Fibroblast of villous mesenchyme (primary cell): ENCODE measurements around the gene SLC17A1. TPM values are rescaled to one million over a fixed set of nuclear protein-coding genes. Genes with fewer than 3 reads are reported as not detected.

Source experiments
- DNase-seq: peaks from one replicate; pipeline ENCODE4 v3.0.0-alpha.2; 2010; ENCODE audit warnings: low read depth
- H3K4me3 ChIP-seq: 2 replicates; pipeline ENCODE4 v1.5.1; 2011; ENCODE audit warnings: low read depth, mild to moderate bottlenecking, low read length
- total RNA-seq: library from RNA; depleted of rRNA; stranded (reverse); fragments of >200 nt; gene quantifications from 2 replicates; pipeline ENCODE4 v1.2.3, GENCODE V29; 2012
- TF ChIP-seq, protein P1 (sequence below): IDR thresholded peaks from 2 replicates; pipeline ENCODE4 v1.5.1; 2012; ENCODE audit warnings: low read depth, mild to moderate bottlenecking, low read length; ENCODE audit not compliant: insufficient read depth

The SLC17A1 gene
- total RNA-seq, 1 donor = not detected

DNA sequence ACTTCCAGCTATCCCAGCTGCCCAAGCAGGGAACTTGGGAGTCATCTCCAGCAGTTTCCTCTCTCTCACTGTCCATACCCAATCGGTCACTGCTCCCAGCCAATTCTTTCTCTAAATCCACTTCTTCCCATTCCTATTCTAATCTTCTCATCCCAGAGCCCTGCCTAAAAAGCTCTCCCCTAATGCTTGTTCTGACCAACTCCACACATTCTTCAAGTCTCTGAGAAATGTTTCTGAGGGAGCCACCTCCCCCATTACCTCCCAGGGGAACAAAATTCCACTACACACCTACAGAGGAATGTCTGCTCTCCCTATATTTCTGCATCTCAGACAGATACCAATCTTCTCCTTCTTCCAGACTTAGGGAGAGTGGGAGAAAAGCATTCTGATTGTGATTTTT, 63.3 kb downstream of the SLC17A1 start:
- TF ChIP-seq, protein P1, sequence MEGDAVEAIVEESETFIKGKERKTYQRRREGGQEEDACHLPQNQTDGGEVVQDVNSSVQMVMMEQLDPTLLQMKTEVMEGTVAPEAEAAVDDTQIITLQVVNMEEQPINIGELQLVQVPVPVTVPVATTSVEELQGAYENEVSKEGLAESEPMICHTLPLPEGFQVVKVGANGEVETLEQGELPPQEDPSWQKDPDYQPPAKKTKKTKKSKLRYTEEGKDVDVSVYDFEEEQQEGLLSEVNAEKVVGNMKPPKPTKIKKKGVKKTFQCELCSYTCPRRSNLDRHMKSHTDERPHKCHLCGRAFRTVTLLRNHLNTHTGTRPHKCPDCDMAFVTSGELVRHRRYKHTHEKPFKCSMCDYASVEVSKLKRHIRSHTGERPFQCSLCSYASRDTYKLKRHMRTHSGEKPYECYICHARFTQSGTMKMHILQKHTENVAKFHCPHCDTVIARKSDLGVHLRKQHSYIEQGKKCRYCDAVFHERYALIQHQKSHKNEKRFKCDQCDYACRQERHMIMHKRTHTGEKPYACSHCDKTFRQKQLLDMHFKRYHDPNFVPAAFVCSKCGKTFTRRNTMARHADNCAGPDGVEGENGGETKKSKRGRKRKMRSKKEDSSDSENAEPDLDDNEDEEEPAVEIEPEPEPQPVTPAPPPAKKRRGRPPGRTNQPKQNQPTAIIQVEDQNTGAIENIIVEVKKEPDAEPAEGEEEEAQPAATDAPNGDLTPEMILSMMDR = no peak
- no peak overlapping the region for H3K4me3 ChIP-seq
- no peak for DNase-seq

DNA sequence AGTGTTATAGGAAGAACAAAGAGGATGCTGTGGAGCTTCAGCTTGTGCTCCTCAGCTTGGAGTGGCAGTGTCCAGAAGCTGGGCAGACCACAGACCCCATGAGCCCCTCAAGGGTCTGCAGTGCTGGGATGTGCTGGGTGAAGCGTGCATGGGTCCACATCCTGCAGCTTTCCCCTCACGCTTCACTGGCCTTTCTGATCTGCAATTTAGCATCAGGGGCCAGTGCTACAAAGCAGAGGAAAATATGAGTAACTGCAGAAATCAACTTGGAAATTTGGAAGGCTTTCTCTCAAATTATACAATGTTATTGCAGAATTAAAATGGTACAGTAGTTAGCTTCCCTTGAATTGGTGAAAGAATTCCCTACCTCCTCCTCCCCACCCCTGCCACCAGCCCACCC, 67.2 kb downstream of the SLC17A1 start:
- no peak for DNase-seq
- H3K4me3 ChIP-seq = no peak overlapping the region
- TF ChIP-seq, protein P1 = no peak

DNA sequence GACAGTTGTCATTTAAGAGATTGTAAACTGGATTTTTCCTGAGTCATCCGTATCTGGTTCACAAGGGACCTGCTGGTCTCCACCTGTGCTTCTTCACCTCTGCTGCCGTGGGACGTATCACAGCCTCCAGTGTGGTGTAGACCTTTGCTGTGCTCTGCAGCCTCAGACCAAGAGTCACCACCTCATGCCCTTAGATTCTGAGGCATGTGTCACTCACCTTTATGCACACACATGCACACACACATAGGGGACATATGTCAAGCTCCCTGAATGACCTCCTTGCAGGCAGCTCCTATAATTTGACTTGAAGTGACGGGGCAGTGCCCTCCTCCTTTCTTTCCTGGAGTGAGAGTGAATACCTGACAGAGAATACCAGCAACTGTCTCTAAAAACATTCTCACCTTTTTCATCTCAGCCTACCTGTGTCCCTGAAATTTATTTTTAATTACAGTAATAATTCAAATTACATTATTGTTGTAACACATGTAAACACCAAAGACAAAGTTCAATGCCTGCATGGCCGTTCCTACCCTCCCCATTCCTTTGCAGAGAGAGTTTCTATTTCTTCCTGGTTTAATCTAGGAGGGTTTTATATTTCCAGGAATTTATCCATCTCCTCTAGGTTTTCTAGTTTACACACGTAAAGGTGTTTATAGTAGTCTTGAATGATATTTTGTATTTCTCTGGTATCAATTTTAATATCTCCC, 73.8 kb downstream of the SLC17A1 start:
- no peak overlapping the region for H3K4me3 ChIP-seq
- TF ChIP-seq, protein P1 = no peak
- no peak for DNase-seq

DNA sequence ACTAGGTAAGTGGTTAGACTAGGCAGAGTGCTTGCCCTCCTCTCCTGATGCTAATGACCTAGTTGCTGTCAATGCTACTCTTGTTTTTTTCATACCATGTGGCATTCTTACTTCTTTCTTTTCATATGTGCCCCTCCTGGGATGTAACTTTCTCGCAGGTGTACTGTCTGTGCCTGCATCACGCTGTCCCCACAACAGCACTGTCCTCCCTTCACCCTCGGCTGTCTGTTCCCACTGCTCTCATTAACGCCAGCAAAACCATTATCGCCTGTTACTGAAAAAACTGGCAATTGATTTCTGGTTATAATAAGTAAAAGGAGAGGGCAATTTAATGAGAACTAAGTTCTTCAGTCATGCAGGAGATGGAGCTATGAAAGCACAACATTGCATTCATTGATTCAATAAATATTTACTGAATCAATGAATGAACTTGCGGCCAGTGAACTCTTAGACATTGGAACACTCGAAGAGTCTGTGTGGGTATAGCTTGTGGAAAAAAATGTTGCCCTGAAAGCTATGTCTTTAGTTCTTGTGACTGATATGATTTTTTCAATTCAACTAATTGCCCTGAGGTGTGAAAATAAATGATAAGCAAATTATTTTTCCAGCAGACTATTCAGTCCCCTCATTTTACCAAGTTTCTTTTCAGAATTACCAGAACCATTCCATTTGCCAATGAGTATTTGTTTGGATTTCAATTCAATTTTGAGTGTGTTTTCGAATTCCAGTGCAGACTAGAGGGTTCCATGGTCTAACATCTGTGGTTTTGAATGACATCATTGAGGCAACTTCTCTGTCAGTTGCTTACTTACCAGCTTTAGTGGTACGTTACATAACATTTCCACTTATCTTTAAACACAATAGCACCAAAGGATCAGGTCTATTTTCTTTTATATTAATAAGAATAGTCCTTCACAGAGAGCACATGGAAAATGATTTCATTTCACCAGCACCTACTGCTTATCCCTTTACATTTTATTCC, 75.2 kb downstream of the SLC17A1 start:
- no peak overlapping the region for H3K4me3 ChIP-seq
- TF ChIP-seq, protein P1 = no peak
- no peak for DNase-seq

DNA sequence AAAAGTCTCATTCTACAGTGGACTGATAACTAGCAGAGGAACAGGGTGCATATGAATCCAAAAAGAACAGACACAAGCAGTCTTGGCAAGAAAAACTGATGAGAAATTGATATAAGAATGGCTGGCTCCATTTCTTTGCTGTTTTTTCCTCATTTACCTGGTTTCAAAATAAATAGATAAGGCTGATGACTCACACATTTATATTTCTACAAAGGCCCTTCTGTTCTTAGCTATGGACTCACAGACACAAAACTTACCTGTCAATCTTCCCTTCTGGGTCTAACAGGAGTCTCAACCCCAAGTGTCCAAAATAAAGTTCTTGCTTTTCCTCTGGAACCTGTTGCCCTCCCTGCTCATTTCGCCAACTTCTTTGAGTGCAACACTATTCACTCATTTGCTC, 76.4 kb downstream of the SLC17A1 start:
- H3K4me3 ChIP-seq = no peak overlapping the region
- TF ChIP-seq, protein P1 = no peak
- no peak for DNase-seq

DNA sequence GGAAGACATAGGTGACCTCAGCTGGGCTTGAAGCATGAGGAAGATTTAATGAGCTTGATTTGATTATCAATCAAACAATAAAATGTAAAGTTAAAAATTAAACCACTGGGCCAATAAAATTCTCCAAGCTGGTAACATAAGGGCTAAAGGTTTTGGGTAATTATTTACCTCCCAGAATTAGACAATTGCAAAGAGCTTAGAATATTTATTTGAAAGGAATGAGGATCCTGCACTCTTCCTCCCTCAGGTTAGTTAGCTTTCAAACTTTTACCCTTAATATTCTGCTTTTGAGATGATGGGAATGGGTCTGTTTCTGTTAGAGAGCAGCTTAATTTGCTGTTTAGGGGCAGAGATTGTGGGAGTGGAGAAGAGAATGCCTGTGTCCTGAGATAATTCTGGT, 77.3 kb downstream of the SLC17A1 start, which contains the start of gene SLC17A4:
Gene SLC17A4, plus strand, starts transcription at position 208 of the 400 bp plus-strand sequence. CDS start 7,221 bp downstream, outside the sequence.
- TF ChIP-seq, protein P1 = no peak
- DNase-seq = no peak
- H3K4me3 ChIP-seq = no peak within 1 kb of the TSS
